GM18868 (cell line): ENCODE measurements around the gene HOXA10.

Experiments
- ATAC-seq: cut with Tn5 transposase; IDR thresholded peaks from one replicate; pipeline ENCODE4 v1.9.1; 2021; ENCODE audit warnings: mild to moderate bottlenecking, moderate library complexity; ENCODE audit not compliant: unreplicated experiment

Gene HOXA10

GRCh38 chr7:27157702-27158431 lies 16.3 kb downstream of the HOXA10 start:
- ATAC-seq = no peak

GRCh38 chr7:27156916-27157701 lies 17.0 kb downstream of the HOXA10 start:
- ATAC-seq = no peak

GRCh38 chr7:27156508-27156898 lies 17.6 kb downstream of the HOXA10 start, which contains the start of gene HOXA7:
Gene HOXA7 (minus strand): TSS chr7:27156675. CDS start chr7:27156545, 130 bp downstream.
- no peak for ATAC-seq

- ATAC-seq = no peak
Observed at GRCh38 chr7:27155816-27156507, 18.2 kb downstream of the HOXA10 start.

GRCh38 chr7:27154901-27155815 lies 19.0 kb downstream of the HOXA10 start:
- ATAC-seq = no peak

GRCh38 chr7:27154369-27154768 lies 19.8 kb downstream of the HOXA10 start:
- ATAC-seq = no peak

- no peak for ATAC-seq
Observed at GRCh38 chr7:27153526-27153925, 20.6 kb downstream of the HOXA10 start.

GRCh38 chr7:27152816-27153442 lies 21.2 kb downstream of the HOXA10 start:
- no peak for ATAC-seq

- ATAC-seq = no peak
Observed at GRCh38 chr7:27151931-27152815, 21.9 kb downstream of the HOXA10 start, which contains the start of gene HOXA3. Gene HOXA3 (minus strand): TSS chr7:27152583. CDS start chr7:27110640, 41,943 bp downstream.

- no peak for ATAC-seq
Observed at GRCh38 chr7:27151341-27151930, 22.7 kb downstream of the HOXA10 start.

- peak; percentile 89 for ATAC-seq
Observed at GRCh38 chr7:27150568-27151340, 23.4 kb downstream of the HOXA10 start.

GRCh38 chr7:27149842-27150567 lies 24.1 kb downstream of the HOXA10 start:
- ATAC-seq = peak; percentile 13

GRCh38 chr7:27148756-27149641 lies 25.1 kb downstream of the HOXA10 start:
- no peak for ATAC-seq

- no peak for ATAC-seq
Observed at GRCh38 chr7:27148031-27148755, 25.9 kb downstream of the HOXA10 start.

- no peak for ATAC-seq
Observed at GRCh38 chr7:27147199-27148030, 26.7 kb downstream of the HOXA10 start, which contains the start of gene HOXA6. Gene HOXA6 (minus strand): TSS chr7:27147774. CDS start chr7:27147749, 25 bp downstream.
